Measurements from ENCODE around the gene RRP15. TPM values are rescaled to one million over a fixed set of nuclear protein-coding genes. Genes with fewer than 3 reads are reported as not detected.

RRP15 gene
- total RNA-seq, 1 experiment from 2014 or later, result 25.6 TPM

DNA sequence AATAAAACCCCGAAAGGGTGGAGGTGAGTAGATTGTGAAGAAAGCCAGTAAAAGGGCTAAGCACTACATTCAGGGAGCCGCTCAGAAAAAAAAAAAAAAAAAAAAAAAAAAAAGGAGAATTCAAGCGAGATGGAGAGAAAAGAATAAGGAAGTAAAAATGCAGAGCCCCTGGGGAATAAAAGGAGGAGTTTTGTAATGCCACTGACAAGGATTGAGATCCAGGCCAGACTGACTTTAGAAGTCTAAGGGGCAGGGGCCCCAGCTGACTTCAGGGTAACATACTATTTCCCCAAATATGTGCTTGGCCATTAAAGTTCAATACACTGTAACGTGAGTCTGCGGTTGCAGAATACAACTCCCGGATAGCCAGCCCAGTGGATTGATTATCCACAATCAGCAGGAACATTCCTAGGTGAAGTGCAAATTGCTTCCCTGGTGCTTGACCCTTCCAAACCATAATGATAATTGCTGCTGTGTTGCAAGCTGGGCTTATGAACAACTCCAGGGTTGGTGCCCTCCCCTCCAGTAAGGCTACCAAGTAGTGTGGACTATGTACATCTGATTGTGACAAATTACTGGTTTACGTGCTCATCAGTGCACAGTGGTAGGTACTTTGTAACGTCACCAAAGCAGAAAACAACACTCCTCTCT, 30.7 kb upstream of the RRP15 start:
- Histone ChIP-seq H4K20me1 (ENCODE audit: low read length) (no peaks in the 10 kb centered on the region), H3K9ac (ENCODE audit: low read length) (no peak overlapping the region), H3K36me3 (ENCODE audit: low read depth, low read length) (no peaks in the 10 kb centered on the region), H2AFZ (ENCODE audit: low read length) (no peak overlapping the region), H3K9me3 (ENCODE audit: low read length) (no peaks in the 10 kb centered on the region), H3K4me1 (ENCODE audit: insufficient read depth, low read length) (no peaks in the 10 kb centered on the region), H3K79me2 (ENCODE audit: low read length) (no peaks in the 10 kb centered on the region), H3K27me3 (ENCODE audit: low read length) (peaks cover 9% of the 10 kb centered on the region; the same call in 1 of the 2 replicates), H3K4me2 (ENCODE audit: low read length) (no peak overlapping the region), H3K9me2 (replicated peaks; ENCODE audit: low read length) (no peaks in the 10 kb centered on the region), H3K27ac (ENCODE audit: low read length) (no peak overlapping the region), H3K4me3 (ENCODE audit: low read length) (no peak overlapping the region), H3F3A (ENCODE audit: low read length, unreplicated experiment) (no peaks in the 10 kb centered on the region)
- POLR2A ChIA-PET (ENCODE audit: unreplicated experiment), result no interaction called here
- no peak for ATAC-seq
- BruUV-seq (replicated peaks), result no TSS peak
- no peak for DNase-seq
- no peak for TF ChIP-seq EZH2phosphoT487 (IDR thresholded peaks at IDR 0.05; ENCODE audit: borderline replicate concordance, low read length)
- TF ChIP-seq EZH2 (IDR thresholded peaks at IDR 0.05; ENCODE audit: low read length, unreplicated experiment), result no peak
- TF ChIP-seq, protein P1, sequence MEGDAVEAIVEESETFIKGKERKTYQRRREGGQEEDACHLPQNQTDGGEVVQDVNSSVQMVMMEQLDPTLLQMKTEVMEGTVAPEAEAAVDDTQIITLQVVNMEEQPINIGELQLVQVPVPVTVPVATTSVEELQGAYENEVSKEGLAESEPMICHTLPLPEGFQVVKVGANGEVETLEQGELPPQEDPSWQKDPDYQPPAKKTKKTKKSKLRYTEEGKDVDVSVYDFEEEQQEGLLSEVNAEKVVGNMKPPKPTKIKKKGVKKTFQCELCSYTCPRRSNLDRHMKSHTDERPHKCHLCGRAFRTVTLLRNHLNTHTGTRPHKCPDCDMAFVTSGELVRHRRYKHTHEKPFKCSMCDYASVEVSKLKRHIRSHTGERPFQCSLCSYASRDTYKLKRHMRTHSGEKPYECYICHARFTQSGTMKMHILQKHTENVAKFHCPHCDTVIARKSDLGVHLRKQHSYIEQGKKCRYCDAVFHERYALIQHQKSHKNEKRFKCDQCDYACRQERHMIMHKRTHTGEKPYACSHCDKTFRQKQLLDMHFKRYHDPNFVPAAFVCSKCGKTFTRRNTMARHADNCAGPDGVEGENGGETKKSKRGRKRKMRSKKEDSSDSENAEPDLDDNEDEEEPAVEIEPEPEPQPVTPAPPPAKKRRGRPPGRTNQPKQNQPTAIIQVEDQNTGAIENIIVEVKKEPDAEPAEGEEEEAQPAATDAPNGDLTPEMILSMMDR (conservative IDR thresholded peaks at IDR 0.05; ENCODE audit: low read depth, low read length), result no peak
- CTCF ChIA-PET, result no interaction called here
- intact Hi-C loops (cut with micrococcal nuclease), result no loop called here

DNA sequence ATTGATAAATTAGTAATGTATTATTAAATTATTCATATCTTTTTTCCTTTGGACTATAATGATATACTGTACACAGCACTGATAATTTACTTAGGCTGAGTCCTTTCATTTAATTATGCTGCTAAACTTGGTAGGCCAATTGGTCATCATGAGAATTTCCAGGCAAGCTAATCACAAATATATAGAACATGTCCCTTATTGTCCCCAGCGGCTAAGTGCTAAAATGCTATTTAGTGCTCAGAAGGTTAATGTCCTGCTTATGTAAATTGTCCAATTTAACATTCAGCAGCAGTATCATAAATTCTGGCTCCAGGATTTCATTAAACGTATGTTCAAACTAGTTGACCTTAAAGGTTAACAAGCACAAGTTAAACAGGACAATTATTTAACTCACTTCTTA, 30.0 kb upstream of the RRP15 start:
- Histone ChIP-seq H3K9ac (ENCODE audit: low read length) (no peak overlapping the region), H3K27me3 (ENCODE audit: low read length) (0 out of 2 replicates have a peak, but pooled peaks cover 2% of the 10 kb centered on the region), H3K4me3 (ENCODE audit: low read length) (no peak overlapping the region), H3K4me1 (ENCODE audit: insufficient read depth, low read length) (no peaks in the 10 kb centered on the region), H2AFZ (ENCODE audit: low read length) (no peak overlapping the region), H3K4me2 (ENCODE audit: low read length) (no peak overlapping the region), H3K27ac (ENCODE audit: low read length) (no peak overlapping the region), H3K9me2 (replicated peaks; ENCODE audit: low read length) (no peaks in the 10 kb centered on the region), H3K9me3 (ENCODE audit: low read length) (no peaks in the 10 kb centered on the region), H3K36me3 (ENCODE audit: low read depth, low read length) (no peaks in the 10 kb centered on the region), H4K20me1 (ENCODE audit: low read length) (no peaks in the 10 kb centered on the region), H3F3A (ENCODE audit: low read length, unreplicated experiment) (no peaks in the 10 kb centered on the region), H3K79me2 (ENCODE audit: low read length) (no peaks in the 10 kb centered on the region)
- CTCF ChIA-PET, result no interaction called here
- no TSS peak for BruUV-seq (replicated peaks)
- DNase-seq (no peak), ATAC-seq (no peak)
- no peak for TF ChIP-seq EZH2 (IDR thresholded peaks at IDR 0.05; ENCODE audit: low read length, unreplicated experiment)
- TF ChIP-seq, protein P1 (conservative IDR thresholded peaks at IDR 0.05; ENCODE audit: low read depth, low read length), result no peak
- TF ChIP-seq EZH2phosphoT487 (IDR thresholded peaks at IDR 0.05; ENCODE audit: borderline replicate concordance, low read length), result no peak
- intact Hi-C loops (cut with micrococcal nuclease), result no loop called here
- POLR2A ChIA-PET (ENCODE audit: unreplicated experiment), result no interaction called here

DNA sequence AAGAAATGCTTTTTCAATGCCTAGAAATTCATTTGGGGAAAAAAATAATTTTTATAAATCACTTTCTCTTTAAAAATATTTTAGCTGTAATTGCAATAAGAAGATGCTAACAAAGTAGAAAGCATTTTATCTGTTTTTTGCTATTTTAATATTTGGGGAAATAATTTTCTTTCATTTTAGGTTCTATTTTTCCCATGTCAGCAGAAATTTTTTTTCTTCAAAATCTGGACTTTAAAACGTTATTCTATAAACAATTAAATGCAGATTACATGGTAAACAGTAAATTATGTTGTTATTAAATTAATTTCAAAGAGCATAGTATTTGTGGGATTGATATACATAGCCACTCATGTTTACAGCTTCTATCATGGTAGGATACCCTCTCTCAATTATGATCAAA, 27.7 kb upstream of the RRP15 start:
- Histone ChIP-seq H3K4me1 (ENCODE audit: insufficient read depth, low read length) (no peaks in the 10 kb centered on the region), H3K36me3 (ENCODE audit: low read depth, low read length) (no peaks in the 10 kb centered on the region), H3K9me2 (replicated peaks; ENCODE audit: low read length) (no peaks in the 10 kb centered on the region), H3K9ac (ENCODE audit: low read length) (no peak overlapping the region), H3K27me3 (ENCODE audit: low read length) (no peaks in the 10 kb centered on the region), H3K4me2 (ENCODE audit: low read length) (no peak overlapping the region), H3K9me3 (ENCODE audit: low read length) (no peaks in the 10 kb centered on the region), H3K79me2 (ENCODE audit: low read length) (no peaks in the 10 kb centered on the region), H4K20me1 (ENCODE audit: low read length) (no peaks in the 10 kb centered on the region), H2AFZ (ENCODE audit: low read length) (no peak overlapping the region), H3K4me3 (ENCODE audit: low read length) (no peak overlapping the region), H3K27ac (ENCODE audit: low read length) (no peak overlapping the region), H3F3A (ENCODE audit: low read length, unreplicated experiment) (no peaks in the 10 kb centered on the region)
- ChIA-PET CTCF (no interaction called here), POLR2A (ENCODE audit: unreplicated experiment) (no interaction called here)
- DNase-seq (no peak), ATAC-seq (no peak)
- BruUV-seq (replicated peaks), result no TSS peak
- no peak for TF ChIP-seq EZH2phosphoT487 (IDR thresholded peaks at IDR 0.05; ENCODE audit: borderline replicate concordance, low read length)
- TF ChIP-seq, protein P1 (conservative IDR thresholded peaks at IDR 0.05; ENCODE audit: low read depth, low read length), result no peak
- no peak for TF ChIP-seq EZH2 (IDR thresholded peaks at IDR 0.05; ENCODE audit: low read length, unreplicated experiment)
- intact Hi-C loops (cut with micrococcal nuclease), result no loop called here

All from PC-3 (cell line).